Uterus (tissue), 2 donors: Measurements from ENCODE around the gene COX10.
"Not testable (repeated sequence)": the region's sequence is repeated elsewhere in the genome, so short reads cannot be mapped to it uniquely, and the experiment has no call there.

ENCODE experiments used
- POLR2A ChIP-seq, 2 donors: fragments of 450-650 bp; IDR thresholded peaks; one replicate each; pipeline ENCODE4 v1.6.1; 2016; ENCODE audit warnings: antibody characterized with exemption in 2 of 2, mild to moderate bottlenecking in 1 of 2, moderate library complexity in 1 of 2
- TF ChIP-seq, protein P1 (sequence below), 4 experiments: fragments of 200-600 bp in 2 of 4; fragments of 450-650 bp in 2 of 4; sonication (generic) in 2 of 4; IDR thresholded peaks; one replicate each; pipeline ENCODE4 v1.5.1; 2016 to 2019; ENCODE audit warnings: antibody characterized with exemption in 4 of 4, mild to moderate bottlenecking in 2 of 4, moderate library complexity in 1 of 4

DNA sequence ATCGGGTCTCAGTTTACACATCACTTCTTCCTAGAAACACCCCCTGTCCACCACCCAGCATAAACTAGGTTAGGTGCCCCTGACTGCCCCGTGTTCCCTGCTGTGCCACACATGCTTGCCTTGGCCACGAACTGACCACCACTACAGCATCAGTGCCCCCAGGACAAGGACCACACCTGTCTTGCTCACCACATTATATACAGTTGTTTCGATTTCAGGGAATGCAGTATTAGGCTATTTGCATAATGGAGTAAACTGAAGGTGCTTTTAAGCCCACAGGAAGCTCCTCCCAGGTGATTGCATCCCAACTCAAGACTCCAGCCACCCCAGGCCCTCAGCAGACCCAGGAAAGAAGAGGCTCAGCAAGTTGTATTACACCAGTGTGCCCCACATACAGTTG, 117.1 kb downstream of the COX10 start:
- TF ChIP-seq, protein P1, sequence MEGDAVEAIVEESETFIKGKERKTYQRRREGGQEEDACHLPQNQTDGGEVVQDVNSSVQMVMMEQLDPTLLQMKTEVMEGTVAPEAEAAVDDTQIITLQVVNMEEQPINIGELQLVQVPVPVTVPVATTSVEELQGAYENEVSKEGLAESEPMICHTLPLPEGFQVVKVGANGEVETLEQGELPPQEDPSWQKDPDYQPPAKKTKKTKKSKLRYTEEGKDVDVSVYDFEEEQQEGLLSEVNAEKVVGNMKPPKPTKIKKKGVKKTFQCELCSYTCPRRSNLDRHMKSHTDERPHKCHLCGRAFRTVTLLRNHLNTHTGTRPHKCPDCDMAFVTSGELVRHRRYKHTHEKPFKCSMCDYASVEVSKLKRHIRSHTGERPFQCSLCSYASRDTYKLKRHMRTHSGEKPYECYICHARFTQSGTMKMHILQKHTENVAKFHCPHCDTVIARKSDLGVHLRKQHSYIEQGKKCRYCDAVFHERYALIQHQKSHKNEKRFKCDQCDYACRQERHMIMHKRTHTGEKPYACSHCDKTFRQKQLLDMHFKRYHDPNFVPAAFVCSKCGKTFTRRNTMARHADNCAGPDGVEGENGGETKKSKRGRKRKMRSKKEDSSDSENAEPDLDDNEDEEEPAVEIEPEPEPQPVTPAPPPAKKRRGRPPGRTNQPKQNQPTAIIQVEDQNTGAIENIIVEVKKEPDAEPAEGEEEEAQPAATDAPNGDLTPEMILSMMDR (IDR thresholded peaks at IDR 0.05): not testable (repeated sequence)
- not testable (repeated sequence) for TF ChIP-seq POLR2A (IDR thresholded peaks at IDR 0.05)
